A549 (cell line): ENCODE measurements around the gene TRMT61A. TPM values are rescaled to one million over a fixed set of nuclear protein-coding genes. Genes with fewer than 3 reads are reported as not detected.

Experiments used
- ATAC-seq, 2 experiments: fragments of 200-7000 bp in 1 of 2; fragments of >200 bp in 1 of 2; cut with Nextera tagmentation in 1 of 2; cut with Tn5 transposase in 1 of 2; 3 replicates each; pipeline versions ENCODE4 v1.8.0 to v1.9.1; 2018 to 2020; ENCODE audit warnings: mild to moderate bottlenecking in 1 of 2, moderate library complexity in 1 of 2
- CTCF ChIA-PET: fragments of 300-600 bp; sonication (Branson Sonifier 250); formaldehyde crosslinking; extraction: SDS; loops from one replicate; lab custom pipeline; 2021; ENCODE audit warnings: antibody characterized with exemption, inconsistent platforms; lab: Yijun Ruan, JAX
- POLR2A ChIA-PET: fragments of 350-600 bp; formaldehyde crosslinking; extraction: SDS; loops from one replicate; lab custom pipeline; 2021; ENCODE audit warnings: antibody characterized with exemption, inconsistent platforms; lab: Yijun Ruan, JAX
- DNase-seq, 2 experiments: peaks; one replicate each; pipeline versions ENCODE4 v3.0.0 to v3.0.0-alpha.2; 2011 to 2016; ENCODE audit warnings: low read depth in 1 of 2, low spot score in 1 of 2
- FAIRE-seq: peaks from 2 replicates; lab custom pipeline; 2011; peaks lifted over from hg19 to GRCh38; lab: Jason Lieb, UNC
- H3K27ac ChIP-seq, 2 experiments: fragments of >200 bp; sonication (Bioruptor Twin); formaldehyde crosslinking; 3 replicates each; pipeline ENCODE4 v1.5.1; 2016 to 2017
- H3K4me1 ChIP-seq: fragments of >200 bp; sonication (Bioruptor Twin); formaldehyde crosslinking; 3 replicates; pipeline ENCODE4 v1.6.1; 2016
- H3K4me2 ChIP-seq: fragments of >200 bp; sonication (Bioruptor Twin); formaldehyde crosslinking; 3 replicates; pipeline ENCODE4 v1.6.1; 2016
- H3K4me3 ChIP-seq: fragments of >200 bp; sonication (Bioruptor Twin); formaldehyde crosslinking; 3 replicates; pipeline ENCODE4 v1.5.1; 2016
- H3K9me3 ChIP-seq: fragments of >200 bp; sonication (Bioruptor Twin); formaldehyde crosslinking; 3 replicates; pipeline ENCODE4 v1.6.1; 2016
- BHLHE40 ChIP-seq: IDR thresholded peaks from 2 replicates; pipeline ENCODE4 v1.6.1; 2012; ENCODE audit warnings: low read depth, low read length, inconsistent platforms
- CBX8 ChIP-seq: fragments of 200-600 bp; sonication (generic); IDR thresholded peaks from 2 replicates; pipeline ENCODE4 v1.6.1; 2016
- EHF ChIP-seq: fragments of 250-450 bp; sonication (Bioruptor Pico); IDR thresholded peaks from 2 replicates; pipeline ENCODE4 v1.5.0; 2020; ENCODE audit warnings: mild to moderate bottlenecking
- EHMT2 ChIP-seq: fragments of 200-600 bp; sonication (generic); IDR thresholded peaks from 2 replicates; pipeline ENCODE4 v1.6.1; 2016; ENCODE audit warnings: antibody characterized with exemption, low read depth, mild to moderate bottlenecking, moderate library complexity
- FOSB ChIP-seq: fragments of 250-450 bp; sonication (Bioruptor Pico); IDR thresholded peaks from 2 replicates; pipeline ENCODE4 v1.5.0; 2020; ENCODE audit warnings: mild to moderate bottlenecking, moderate library complexity
- FOSL2 ChIP-seq, 2 experiments: fragments of 450-650 bp in 1 of 2; fragments of >200 bp in 1 of 2; sonication (Bioruptor Twin) in 1 of 2; formaldehyde crosslinking; IDR thresholded peaks; 2 replicates each; pipeline versions ENCODE4 v1.5.0 to v1.6.1; 2016 to 2020; ENCODE audit warnings: mild to moderate bottlenecking in 1 of 2, moderate library complexity in 1 of 2
- FOXS1 ChIP-seq: fragments of 250-450 bp; sonication (Bioruptor Pico); IDR thresholded peaks from 2 replicates; pipeline ENCODE4 v1.5.0; 2020; ENCODE audit warnings: mild to moderate bottlenecking, moderate library complexity
- GATA3 ChIP-seq: IDR thresholded peaks from 2 replicates; pipeline ENCODE4 v1.6.1; 2012; ENCODE audit warnings: borderline replicate concordance
- HOXB5 ChIP-seq: fragments of 250-450 bp; sonication (Bioruptor Pico); IDR thresholded peaks from 2 replicates; pipeline ENCODE4 v1.5.0; 2020; ENCODE audit warnings: mild to moderate bottlenecking, moderate library complexity
- JUN ChIP-seq, 2 experiments: fragments of >200 bp; sonication (Bioruptor Twin); formaldehyde crosslinking; IDR thresholded peaks; 2 replicates in 1 of 2; 3 replicates in 1 of 2; pipeline ENCODE4 v1.6.1; 2016 to 2017
- JUNB ChIP-seq: fragments of >200 bp; sonication (Bioruptor Twin); formaldehyde crosslinking; IDR thresholded peaks from 2 replicates; pipeline ENCODE4 v1.6.1; 2016
- KDM5A ChIP-seq: fragments of 200-600 bp; sonication (generic); IDR thresholded peaks from 2 replicates; pipeline ENCODE4 v1.6.1; 2016; ENCODE audit warnings: antibody characterized with exemption, mild to moderate bottlenecking
- MYC ChIP-seq: IDR thresholded peaks from 2 replicates; pipeline ENCODE4 v1.6.1; 2012; ENCODE audit warnings: mild to moderate bottlenecking, inconsistent platforms, low read length, improper control_type of control experiment, borderline replicate concordance
- NPAS2 ChIP-seq: fragments of 250-450 bp; sonication (Bioruptor Pico); IDR thresholded peaks from 2 replicates; pipeline ENCODE4 v1.8.0; 2022; ENCODE audit warnings: mild to moderate bottlenecking, moderate library complexity, borderline replicate concordance
- POLR2A ChIP-seq: IDR thresholded peaks from 2 replicates; pipeline ENCODE4 v1.6.1; 2012; ENCODE audit warnings: mild to moderate bottlenecking, low read length
- RCOR1 ChIP-seq: fragments of 150-350 bp; IDR thresholded peaks from 2 replicates; pipeline ENCODE4 v1.6.1; 2014; ENCODE audit warnings: antibody characterized with exemption, low read length, low read depth
- RFX5 ChIP-seq: fragments of 450-650 bp; IDR thresholded peaks from 2 replicates; pipeline ENCODE4 v1.7.1; 2014; ENCODE audit warnings: antibody characterized with exemption, mild to moderate bottlenecking, moderate library complexity
- SREBF2 ChIP-seq: fragments of 450-650 bp; IDR thresholded peaks from 2 replicates; pipeline ENCODE4 v1.6.1; 2014; ENCODE audit warnings: mild to moderate bottlenecking, moderate library complexity
- TP53 ChIP-seq: fragments of 250-450 bp; sonication (Bioruptor Pico); IDR thresholded peaks from 2 replicates; pipeline ENCODE4 v1.5.0; 2021; ENCODE audit warnings: mild to moderate bottlenecking, moderate library complexity
- WGBS: methylation state at CpG from one replicate; pipeline ENCODE4 v1.1.6; 2017; ENCODE audit errors: missing lambda C conversion rate; 5-methylcytosine and 5-hydroxymethylcytosine counted together
- polyA plus RNA-seq, 4 experiments: library from polyadenylated mRNA; depleted of rRNA in 3 of 4; stranded (reverse); fragments of >200 nt; fragmentation: RNase III in 1 of 4; extraction: RNeasy Plus Mini Kit Qiagen cat#74134 plus additional on column Dnase treatment in 1 of 4; gene quantifications; 2 replicates in 3 of 4; 3 replicates in 1 of 4; pipeline ENCODE4 v1.2.3, GENCODE V29; 2011 to 2017
- TF ChIP-seq, protein P1 (sequence below): IDR thresholded peaks from 2 replicates; pipeline ENCODE4 v1.6.1; 2012; ENCODE audit warnings: low read depth, borderline replicate concordance
- TF ChIP-seq, protein P2 (sequence below): fragments of >200 bp; sonication (Bioruptor Twin); formaldehyde crosslinking; IDR thresholded peaks from 2 replicates; pipeline ENCODE4 v1.6.1; 2016
- TF ChIP-seq, protein P3 (sequence below): IDR thresholded peaks from 2 replicates; pipeline ENCODE4 v1.6.1; 2012
- TF ChIP-seq, protein P4 (sequence below): fragments of 250-450 bp; sonication (Bioruptor Pico); IDR thresholded peaks from 2 replicates; pipeline ENCODE4 v1.5.0; 2021; ENCODE audit warnings: mild to moderate bottlenecking, moderate library complexity, borderline replicate concordance
- TF ChIP-seq, protein P5 (sequence below): fragments of 450-650 bp; IDR thresholded peaks from 2 replicates; pipeline ENCODE4 v1.6.1; 2014; ENCODE audit warnings: antibody characterized with exemption
- TF ChIP-seq, protein P6 (sequence below): fragments of >200 bp; sonication (Bioruptor Twin); formaldehyde crosslinking; IDR thresholded peaks from 3 replicates; pipeline ENCODE4 v1.6.1; 2016
- TF ChIP-seq, protein P7 (sequence below): fragments of >200 bp; sonication (Bioruptor Twin); formaldehyde crosslinking; IDR thresholded peaks from 3 replicates; pipeline ENCODE4 v1.5.1; 2016

Gene TRMT61A
- polyA plus RNA-seq, 2 of the 4 experiments (the other 2 are of a cell fraction): 8.3 to 19.4 TPM

DNA sequence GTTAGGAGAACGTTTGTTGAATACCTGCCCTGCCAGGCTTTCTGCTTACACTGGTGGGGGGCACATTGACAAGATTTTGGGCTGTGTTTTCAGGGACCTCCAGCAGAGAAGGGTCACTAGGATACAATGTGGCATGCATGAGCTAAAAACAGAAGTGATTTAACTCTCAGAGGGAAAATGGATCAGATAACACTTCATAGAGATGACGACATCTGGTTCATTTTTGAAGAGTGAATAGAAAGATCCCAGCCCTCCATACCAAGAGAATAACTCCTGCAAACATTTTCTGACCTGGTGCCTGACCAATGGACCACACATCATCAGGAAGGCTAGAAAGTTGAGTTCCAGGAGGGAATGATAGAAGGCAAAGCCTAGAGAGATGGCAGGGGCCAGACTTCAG is 40.0 kb upstream of the TRMT61A start:
- no peaks in the 10 kb centered on the region for H3K9me3 ChIP-seq
- H3K4me3 ChIP-seq: no peak overlapping the region
- FAIRE-seq (no peak), DNase-seq (no peak), ATAC-seq (no peak)
- no peak overlapping the region for H3K4me2 ChIP-seq
- no peak overlapping the region for H3K27ac ChIP-seq
- TF ChIP-seq CBX8 (no peak), POLR2A (no peak), NPAS2 (CRISPR knock-in tag) (no peak), RFX5 (no peak), FOXS1 (no peak), EHF (CRISPR knock-in tag) (no peak), TP53 (CRISPR knock-in tag) (no peak), FOSL2 (IDR thresholded peaks at IDR 0.05) (no peak), FOSL2 (CRISPR knock-in tag; IDR thresholded peaks at IDR 0.05) (no peak), SREBF2 (no peak)
- TF ChIP-seq, protein P1, sequence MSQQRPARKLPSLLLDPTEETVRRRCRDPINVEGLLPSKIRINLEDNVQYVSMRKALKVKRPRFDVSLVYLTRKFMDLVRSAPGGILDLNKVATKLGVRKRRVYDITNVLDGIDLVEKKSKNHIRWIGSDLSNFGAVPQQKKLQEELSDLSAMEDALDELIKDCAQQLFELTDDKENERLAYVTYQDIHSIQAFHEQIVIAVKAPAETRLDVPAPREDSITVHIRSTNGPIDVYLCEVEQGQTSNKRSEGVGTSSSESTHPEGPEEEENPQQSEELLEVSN: no peak
- POLR2A ChIA-PET: no interaction called here
- CTCF ChIA-PET: interaction anchor here (0.9 to 6.5 kb wide), 4 partner anchors 9 to 98 kb away, joined by 3 to 45 read pairs (median 5); no protein-coding TSS in a partner anchor
- H3K4me1 ChIP-seq: peaks cover 10% of the 10 kb centered on the region; the same call in 2 of the 3 replicates
- WGBS: 91% methylated on average over 2 of the region's 2 CpGs

DNA sequence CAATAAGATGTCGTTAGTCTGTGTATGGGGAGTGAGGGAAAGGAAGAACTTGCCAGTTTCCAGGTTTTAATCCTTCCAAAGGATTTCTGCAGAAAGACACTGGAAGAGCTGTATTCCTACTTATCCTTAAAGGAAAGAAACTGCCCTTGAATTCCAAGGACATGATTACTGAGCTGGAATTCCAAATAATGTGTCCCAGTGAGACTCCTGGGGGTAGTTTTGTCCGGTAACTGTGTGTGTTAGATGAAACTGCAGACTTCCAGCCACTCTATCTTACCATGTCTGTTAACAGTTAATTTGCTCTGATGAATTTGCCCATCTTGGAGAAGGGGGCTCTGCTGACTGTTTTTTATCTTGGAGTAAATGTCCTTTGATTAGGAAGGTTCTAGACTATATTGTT is 39.4 kb upstream of the TRMT61A start:
- DNase-seq (no peak), ATAC-seq (no peak), FAIRE-seq (no peak)
- no peaks in the 10 kb centered on the region for H3K9me3 ChIP-seq
- no peak overlapping the region for H3K27ac ChIP-seq
- H3K4me2 ChIP-seq: no peak overlapping the region
- POLR2A ChIA-PET: no interaction called here
- H3K4me1 ChIP-seq: peaks cover 10% of the 10 kb centered on the region; the same call in 2 of the 3 replicates
- no peak overlapping the region for H3K4me3 ChIP-seq
- CTCF ChIA-PET: interaction anchor here (0.9 to 6.5 kb wide), 2 partner anchors 10 kb away, joined by 7 to 45 read pairs; no protein-coding TSS in a partner anchor
- 90% methylated on average over 2 of the region's 2 CpGs for WGBS
- TF ChIP-seq, protein P2, sequence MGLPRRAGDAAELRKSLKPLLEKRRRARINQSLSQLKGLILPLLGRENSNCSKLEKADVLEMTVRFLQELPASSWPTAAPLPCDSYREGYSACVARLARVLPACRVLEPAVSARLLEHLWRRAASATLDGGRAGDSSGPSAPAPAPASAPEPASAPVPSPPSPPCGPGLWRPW: no peak
- TF ChIP-seq EHMT2: no peak

DNA sequence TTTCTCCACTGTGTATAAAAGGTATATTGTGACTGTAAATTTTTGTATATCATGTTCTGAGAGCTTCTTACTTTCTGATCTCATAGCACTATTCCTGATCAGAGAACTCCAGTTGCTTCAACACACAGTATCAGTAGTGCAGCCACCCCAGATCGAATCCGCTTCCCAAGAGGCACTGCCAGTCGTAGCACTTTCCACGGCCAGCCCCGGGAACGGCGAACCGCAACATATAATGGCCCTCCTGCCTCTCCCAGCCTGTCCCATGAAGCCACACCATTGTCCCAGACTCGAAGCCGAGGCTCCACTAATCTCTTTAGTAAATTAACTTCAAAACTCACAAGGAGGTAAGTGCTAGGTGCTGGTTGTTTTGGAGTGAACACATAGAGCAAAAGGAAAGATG is 37.3 kb upstream of the TRMT61A start:
- Histone ChIP-seq H3K4me3 (no peak overlapping the region), H3K4me1 (peaks cover 6% of the 10 kb centered on the region; the same call in 2 of the 3 replicates), H3K9me3 (no peaks in the 10 kb centered on the region), H3K27ac (no peak overlapping the region), H3K4me2 (no peak overlapping the region)
- FAIRE-seq (no peak), ATAC-seq (no peak), DNase-seq (no peak)
- ChIA-PET CTCF (interaction anchor here (1.5 to 6.5 kb wide), 4 partner anchors 8 to 27 kb away, joined by 3 to 45 read pairs (median 6); no protein-coding TSS in a partner anchor), POLR2A (no interaction called here)
- TF ChIP-seq KDM5A: no peak
- no peak for TF ChIP-seq MYC
- TF ChIP-seq, protein P3, sequence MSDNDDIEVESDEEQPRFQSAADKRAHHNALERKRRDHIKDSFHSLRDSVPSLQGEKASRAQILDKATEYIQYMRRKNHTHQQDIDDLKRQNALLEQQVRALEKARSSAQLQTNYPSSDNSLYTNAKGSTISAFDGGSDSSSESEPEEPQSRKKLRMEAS: no peak
- TF ChIP-seq BHLHE40: no peak
- no peak for TF ChIP-seq GATA3
- TF ChIP-seq, protein P4, sequence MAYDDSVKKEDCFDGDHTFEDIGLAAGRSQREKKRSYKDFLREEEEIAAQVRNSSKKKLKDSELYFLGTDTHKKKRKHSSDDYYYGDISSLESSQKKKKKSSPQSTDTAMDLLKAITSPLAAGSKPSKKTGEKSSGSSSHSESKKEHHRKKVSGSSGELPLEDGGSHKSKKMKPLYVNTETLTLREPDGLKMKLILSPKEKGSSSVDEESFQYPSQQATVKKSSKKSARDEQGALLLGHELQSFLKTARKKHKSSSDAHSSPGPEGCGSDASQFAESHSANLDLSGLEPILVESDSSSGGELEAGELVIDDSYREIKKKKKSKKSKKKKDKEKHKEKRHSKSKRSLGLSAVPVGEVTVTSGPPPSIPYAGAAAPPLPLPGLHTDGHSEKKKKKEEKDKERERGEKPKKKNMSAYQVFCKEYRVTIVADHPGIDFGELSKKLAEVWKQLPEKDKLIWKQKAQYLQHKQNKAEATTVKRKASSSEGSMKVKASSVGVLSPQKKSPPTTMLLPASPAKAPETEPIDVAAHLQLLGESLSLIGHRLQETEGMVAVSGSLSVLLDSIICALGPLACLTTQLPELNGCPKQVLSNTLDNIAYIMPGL (CRISPR knock-in tag): no peak
- TF ChIP-seq FOSB (CRISPR knock-in tag): no peak
- no peak for TF ChIP-seq JUNB
- TF ChIP-seq HOXB5 (CRISPR knock-in tag): no peak
- TF ChIP-seq CBX8: no peak
- TF ChIP-seq, protein P5, sequence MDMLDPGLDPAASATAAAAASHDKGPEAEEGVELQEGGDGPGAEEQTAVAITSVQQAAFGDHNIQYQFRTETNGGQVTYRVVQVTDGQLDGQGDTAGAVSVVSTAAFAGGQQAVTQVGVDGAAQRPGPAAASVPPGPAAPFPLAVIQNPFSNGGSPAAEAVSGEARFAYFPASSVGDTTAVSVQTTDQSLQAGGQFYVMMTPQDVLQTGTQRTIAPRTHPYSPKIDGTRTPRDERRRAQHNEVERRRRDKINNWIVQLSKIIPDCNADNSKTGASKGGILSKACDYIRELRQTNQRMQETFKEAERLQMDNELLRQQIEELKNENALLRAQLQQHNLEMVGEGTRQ: no peak
- TF ChIP-seq, protein P6, sequence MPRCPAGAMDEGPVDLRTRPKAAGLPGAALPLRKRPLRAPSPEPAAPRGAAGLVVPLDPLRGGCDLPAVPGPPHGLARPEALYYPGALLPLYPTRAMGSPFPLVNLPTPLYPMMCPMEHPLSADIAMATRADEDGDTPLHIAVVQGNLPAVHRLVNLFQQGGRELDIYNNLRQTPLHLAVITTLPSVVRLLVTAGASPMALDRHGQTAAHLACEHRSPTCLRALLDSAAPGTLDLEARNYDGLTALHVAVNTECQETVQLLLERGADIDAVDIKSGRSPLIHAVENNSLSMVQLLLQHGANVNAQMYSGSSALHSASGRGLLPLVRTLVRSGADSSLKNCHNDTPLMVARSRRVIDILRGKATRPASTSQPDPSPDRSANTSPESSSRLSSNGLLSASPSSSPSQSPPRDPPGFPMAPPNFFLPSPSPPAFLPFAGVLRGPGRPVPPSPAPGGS: no peak
- no peak for TF ChIP-seq JUN (IDR thresholded peaks at IDR 0.05)
- TF ChIP-seq, protein P1: no peak
- TF ChIP-seq, protein P2: no peak
- TF ChIP-seq RCOR1: no peak
- TF ChIP-seq, protein P7, sequence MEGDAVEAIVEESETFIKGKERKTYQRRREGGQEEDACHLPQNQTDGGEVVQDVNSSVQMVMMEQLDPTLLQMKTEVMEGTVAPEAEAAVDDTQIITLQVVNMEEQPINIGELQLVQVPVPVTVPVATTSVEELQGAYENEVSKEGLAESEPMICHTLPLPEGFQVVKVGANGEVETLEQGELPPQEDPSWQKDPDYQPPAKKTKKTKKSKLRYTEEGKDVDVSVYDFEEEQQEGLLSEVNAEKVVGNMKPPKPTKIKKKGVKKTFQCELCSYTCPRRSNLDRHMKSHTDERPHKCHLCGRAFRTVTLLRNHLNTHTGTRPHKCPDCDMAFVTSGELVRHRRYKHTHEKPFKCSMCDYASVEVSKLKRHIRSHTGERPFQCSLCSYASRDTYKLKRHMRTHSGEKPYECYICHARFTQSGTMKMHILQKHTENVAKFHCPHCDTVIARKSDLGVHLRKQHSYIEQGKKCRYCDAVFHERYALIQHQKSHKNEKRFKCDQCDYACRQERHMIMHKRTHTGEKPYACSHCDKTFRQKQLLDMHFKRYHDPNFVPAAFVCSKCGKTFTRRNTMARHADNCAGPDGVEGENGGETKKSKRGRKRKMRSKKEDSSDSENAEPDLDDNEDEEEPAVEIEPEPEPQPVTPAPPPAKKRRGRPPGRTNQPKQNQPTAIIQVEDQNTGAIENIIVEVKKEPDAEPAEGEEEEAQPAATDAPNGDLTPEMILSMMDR: no peak
- 95% methylated on average over 10 of the region's 10 CpGs for WGBS
